Ovary (tissue), 10 donors: ENCODE measurements around the gene INTS6L. TPM values are rescaled to one million over a fixed set of nuclear protein-coding genes. Genes with fewer than 3 reads are reported as not detected.

ENCODE experiments used
- DNase-seq, 5 donors: peaks; one replicate each; pipeline ENCODE4 v3.0.0-alpha.2; 2019 to 2020
- H3K27ac ChIP-seq, 2 donors: fragments of 200-600 bp; one replicate each; pipeline versions ENCODE4 v1.5.1 to v1.8.0; 2019 to 2022
- H3K27me3 ChIP-seq: fragments of 200-600 bp; one replicate; pipeline ENCODE4 v1.8.0; 2022
- H3K36me3 ChIP-seq: fragments of 200-600 bp; sonication (generic); one replicate; pipeline ENCODE4 v1.5.1; 2019
- H3K4me1 ChIP-seq: one replicate; pipeline ENCODE4 v1.8.1; 2013; ENCODE audit warnings: mild to moderate bottlenecking, moderate library complexity; ENCODE audit not compliant: insufficient read depth
- H3K4me3 ChIP-seq: fragments of 200-600 bp; sonication (generic); one replicate; pipeline ENCODE4 v1.5.1; 2017
- H3K9me3 ChIP-seq, 2 donors: fragments of 200-600 bp in 1 of 2; sonication (generic) in 1 of 2; one replicate each; pipeline versions ENCODE4 v1.5.1 to v1.8.1; 2013 to 2019; ENCODE audit warnings: mild to moderate bottlenecking in 1 of 2, moderate library complexity in 1 of 2
- EP300 ChIP-seq: sonication (generic); formaldehyde crosslinking; IDR thresholded peaks from one replicate; pipeline ENCODE4 v1.6.1; 2017; ENCODE audit warnings: antibody characterized with exemption
- POLR2A ChIP-seq: fragments of 450-650 bp; IDR thresholded peaks from one replicate; pipeline ENCODE4 v1.6.1; 2017; ENCODE audit warnings: antibody characterized with exemption, mild to moderate bottlenecking, moderate library complexity
- WGBS, 3 donors: extraction: QIAGEN DNeasy Blood & Tissue Kit in 1 of 3; methylation state at CpG; one replicate each; pipeline versions ENCODE4 v1.1.5 to v1.1.7; 2013 to 2017; 5-methylcytosine and 5-hydroxymethylcytosine counted together
- intact Hi-C, 4 donors: fragments of 100-400 bp; cut with DNase I; formaldehyde crosslinking; loops; one replicate each; pipeline versions ENCODE4 v1.11.0 to v1.15.1; 2022 to 2023
- long read RNA-seq, 3 donors: library from polyadenylated mRNA in 2 of 3; unstranded in 2 of 3; transcript quantifications; one replicate each; pipeline ENCODE4 v2.0.0 and lab custom pipeline, GENCODE V29; 2021 to 2026
- polyA plus RNA-seq, 2 donors: library from polyadenylated mRNA; stranded (reverse); fragments of 200-250 nt in 1 of 2; fragments of 350-450 nt in 1 of 2; fragmentation: Illumina TruSeq in 1 of 2; extraction: RNeasy Lipid Tissue Mini Kit (QIAGEN cat#74804) in 1 of 2; gene quantifications; one replicate each; pipeline ENCODE4 v1.2.3, GENCODE V29; 2013 to 2014
- total RNA-seq, 7 donors: library from RNA; depleted of rRNA in 2 of 7; stranded (reverse); fragments of >200 nt in 2 of 7; fragmentation: NEBNext Ultra II Directional in 3 of 7; extraction: Animal tissue kit (Norgen Biotek cat#: 25700) in 3 of 7; gene quantifications; one replicate each; pipeline versions ENCODE4 v1.1.0 to v1.2.4, GENCODE V29; 2016 to 2023
- TF ChIP-seq, protein P1 (sequence below), 3 donors: fragments of 450-650 bp in 2 of 3; fragments of 200-600 bp in 1 of 3; IDR thresholded peaks; one replicate each; pipeline versions ENCODE4 v1.5.1 to v1.8.0; 2016 to 2022; ENCODE audit warnings: antibody characterized with exemption in 3 of 3, mild to moderate bottlenecking in 1 of 3
- donor health status: DM: no; HTN: no; CAD: no; lungs with moderate emphysema.
- donor health status: DM: no; HTN: no; CAD: no.
- donor health status: Bipolar disorder and iron deficiency.
- donor health status: DM: yes; HTN: yes; CAD: no.
- donor health status: DM: no; HTN: no; CAD: no.
- donor health status: DM: yes; HTN: yes; CAD: no.

Gene INTS6L
- total RNA-seq (10 to 100 TPM; 13.2 to 20.7 (median 16.4) TPM), polyA plus RNA-seq (10 to 100 TPM in 1 of 2 donors, 1 to 10 TPM in 1; 9.0 to 13.5 TPM)
- long read RNA-seq, donor 1, partial matches to known transcripts = 10 of 14 reads
- long read RNA-seq, donor 1, other reads (novel, unspliced or antisense) = 4 of 14 reads
- long read RNA-seq, donor 2, partial matches to known transcripts = 0 of 1 reads
- long read RNA-seq, donor 2, other reads (novel, unspliced or antisense) = 0 of 1 reads
- long read RNA-seq, donor 3, partial matches to known transcripts = 3 of 9 reads
- long read RNA-seq, donor 3, other reads (novel, unspliced or antisense) = 6 of 9 reads

DNA sequence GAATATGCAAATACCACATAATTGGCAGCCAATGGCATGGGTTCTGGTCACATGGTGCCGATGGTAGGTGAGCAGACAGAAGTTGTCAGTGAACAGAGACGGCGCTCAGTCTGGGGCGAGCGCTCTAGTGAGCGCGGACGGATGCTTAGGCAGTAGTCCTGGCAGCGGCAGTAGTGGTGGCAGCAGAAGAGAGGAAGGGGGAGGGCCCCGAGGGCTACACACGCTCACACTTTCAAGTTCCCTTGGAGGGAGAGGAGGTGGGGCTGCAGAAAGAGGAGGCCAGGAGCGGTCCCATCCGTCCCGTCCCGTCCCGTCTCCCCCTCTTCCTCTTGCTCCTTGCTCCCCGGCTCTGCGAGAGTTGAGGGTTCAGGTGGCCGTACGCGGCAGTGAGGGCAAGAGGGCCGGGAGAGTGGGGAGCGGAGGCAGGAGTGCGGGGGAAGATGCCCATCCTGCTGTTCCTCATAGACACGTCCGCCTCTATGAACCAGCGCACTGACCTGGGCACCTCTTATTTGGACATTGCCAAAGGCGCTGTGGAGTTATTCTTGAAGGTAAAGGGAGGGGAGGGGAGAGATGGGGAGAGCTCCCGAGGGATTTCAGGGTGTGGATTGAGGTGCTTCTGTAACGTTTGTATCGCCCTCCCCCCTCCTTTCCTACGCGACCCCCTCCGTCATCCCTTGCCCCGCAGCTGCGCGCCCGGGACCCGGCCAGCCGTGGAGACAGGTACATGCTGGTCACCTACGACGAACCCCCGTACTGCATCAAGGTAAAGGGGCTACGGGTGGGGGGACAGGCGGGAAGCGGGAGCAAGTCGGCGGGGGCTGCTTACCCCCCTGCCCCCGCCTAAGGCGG lies at the start of gene INTS6L:
TSS of gene INTS6L (plus strand) at position 108 of the 852 bp plus-strand sequence. CDS start at position 441, 333 bp downstream.
- DNase-seq = peak; percentile 75 to 82 (median 79)
- Histone ChIP-seq H3K27ac (peak within 1 kb of the TSS; percentile 80 to 94), H3K4me3 (peak within 1 kb of the TSS; percentile 59), H3K27me3 (no peaks in the 10 kb centered on the region), H3K36me3 (no peaks in the 10 kb centered on the region), H3K4me1 (no peaks in the 10 kb centered on the region), H3K9me3 (no peaks in the 10 kb centered on the region)
- intact Hi-C loops = no loop called here
- TF ChIP-seq EP300 (no peak), POLR2A (peak; percentile 87)
- TF ChIP-seq, protein P1, sequence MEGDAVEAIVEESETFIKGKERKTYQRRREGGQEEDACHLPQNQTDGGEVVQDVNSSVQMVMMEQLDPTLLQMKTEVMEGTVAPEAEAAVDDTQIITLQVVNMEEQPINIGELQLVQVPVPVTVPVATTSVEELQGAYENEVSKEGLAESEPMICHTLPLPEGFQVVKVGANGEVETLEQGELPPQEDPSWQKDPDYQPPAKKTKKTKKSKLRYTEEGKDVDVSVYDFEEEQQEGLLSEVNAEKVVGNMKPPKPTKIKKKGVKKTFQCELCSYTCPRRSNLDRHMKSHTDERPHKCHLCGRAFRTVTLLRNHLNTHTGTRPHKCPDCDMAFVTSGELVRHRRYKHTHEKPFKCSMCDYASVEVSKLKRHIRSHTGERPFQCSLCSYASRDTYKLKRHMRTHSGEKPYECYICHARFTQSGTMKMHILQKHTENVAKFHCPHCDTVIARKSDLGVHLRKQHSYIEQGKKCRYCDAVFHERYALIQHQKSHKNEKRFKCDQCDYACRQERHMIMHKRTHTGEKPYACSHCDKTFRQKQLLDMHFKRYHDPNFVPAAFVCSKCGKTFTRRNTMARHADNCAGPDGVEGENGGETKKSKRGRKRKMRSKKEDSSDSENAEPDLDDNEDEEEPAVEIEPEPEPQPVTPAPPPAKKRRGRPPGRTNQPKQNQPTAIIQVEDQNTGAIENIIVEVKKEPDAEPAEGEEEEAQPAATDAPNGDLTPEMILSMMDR (IDR thresholded peaks at IDR 0.05) = no peak
- 33 to 40% (median 39%) methylated on average over 46 to 50 of the region's 50 CpGs for WGBS, 3 donors

- TF ChIP-seq, protein P1 (IDR thresholded peaks at IDR 0.05) = no peak
- TF ChIP-seq POLR2A (no peak), EP300 (no peak)
Measured at GRCh38 chrX:135476378-135476777, 44.1 kb upstream of the INTS6L start.

DNA sequence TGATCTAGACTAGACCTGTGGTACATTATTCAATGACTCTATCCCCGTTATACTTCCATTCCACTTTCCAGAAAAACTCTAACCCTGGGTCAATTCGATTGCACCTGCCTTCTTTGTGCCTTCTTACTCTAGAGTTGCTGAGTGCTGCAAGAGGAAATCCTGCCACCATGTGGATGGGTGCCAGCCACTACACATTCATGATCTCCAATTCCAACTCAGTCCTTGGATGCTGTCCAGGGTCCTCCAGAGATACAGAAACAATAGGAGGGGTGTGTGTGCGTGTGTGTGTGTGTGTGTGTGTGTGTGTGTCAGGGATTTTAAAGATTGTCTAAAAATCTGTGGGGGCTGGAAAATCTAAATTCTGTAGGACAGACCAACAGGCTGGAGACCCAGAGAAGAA lies 42.9 kb upstream of the INTS6L start:
- intact Hi-C loops = no loop called here
- Histone ChIP-seq H3K27me3 (no peaks in the 10 kb centered on the region), H3K9me3 (no peaks in the 10 kb centered on the region), H3K27ac (no peak overlapping the region), H3K4me1 (no peaks in the 10 kb centered on the region), H3K36me3 (no peaks in the 10 kb centered on the region), H3K4me3 (no peak overlapping the region)
- WGBS, 3 donors = 23 to 31% (median 28%) methylated on average over 3 of the region's 3 CpGs
- TF ChIP-seq POLR2A = no peak
- DNase-seq = peak; percentile 14 to 49 (median 33)

More at GRCh38 chrX:135476378-135476777, 44.1 kb upstream of the INTS6L start:
- Histone ChIP-seq H3K36me3 (no peaks in the 10 kb centered on the region), H3K4me1 (no peaks in the 10 kb centered on the region), H3K27me3 (no peaks in the 10 kb centered on the region), H3K9me3 (no peaks in the 10 kb centered on the region), H3K27ac (no peak overlapping the region), H3K4me3 (no peak overlapping the region)
- intact Hi-C loops = no loop called here
- 70 to 75% (median 71%) methylated on average over 3 of the region's 3 CpGs for WGBS, 3 donors
- no peak for DNase-seq

- TF ChIP-seq, protein P1 (IDR thresholded peaks at IDR 0.05) = no peak
- TF ChIP-seq EP300 = no peak
- no peak for TF ChIP-seq POLR2A
- Histone ChIP-seq H3K4me1 (peaks cover 2% of the 10 kb centered on the region), H3K36me3 (no peaks in the 10 kb centered on the region), H3K4me3 (no peak overlapping the region), H3K27me3 (no peaks in the 10 kb centered on the region), H3K9me3 (no peaks in the 10 kb centered on the region), H3K27ac (no peak overlapping the region)
- no peak for DNase-seq
- WGBS, 3 donors = 64 to 72% (median 65%) methylated on average over 7 of the region's 7 CpGs
- intact Hi-C loops = loop anchor here in 1 of 4 donors (10.0 kb wide), 1 partner anchor 95 kb away; no protein-coding TSS in a partner anchor
Measured at GRCh38 chrX:135480076-135480475, 40.4 kb upstream of the INTS6L start.
